HepG2 (cell line): ENCODE data around the gene AGAP3. TPM values are rescaled to one million over a fixed set of nuclear protein-coding genes. Genes with fewer than 3 reads are reported as not detected.
A peak's percentile ranks its signal among the peaks of the same experiment; 100 is the strongest.

Experiments used
- ATAC-seq: fragments of 200-7000 bp; cut with Tn5 transposase; 3 replicates; pipeline ENCODE4 v1.9.1; 2020; ENCODE audit warnings: mild to moderate bottlenecking, moderate library complexity
- BruUV-seq: library from RNA; stranded (reverse); fragments of 400-500 nt; replicated peaks from 2 replicates; lab custom pipeline; 2021; lab: Mats Ljungman, UMichigan
- CTCF ChIA-PET: fragments of 300-600 bp; formaldehyde crosslinking; extraction: SDS; loops from one replicate; lab custom pipeline; 2021; ENCODE audit warnings: low total read pairs, inconsistent platforms, low intra/inter-chr PET ratio; lab: Yijun Ruan, JAX
- POLR2A ChIA-PET: fragments of 350-600 bp; sonication (Branson Sonifier 250); formaldehyde crosslinking; loops from one replicate; lab custom pipeline; 2020; ENCODE audit warnings: antibody characterized with exemption, inconsistent platforms; lab: Yijun Ruan, JAX
- DNase-seq: peaks from one replicate; pipeline ENCODE4 v3.0.0-alpha.2; 2015; ENCODE audit warnings: low spot score
- FAIRE-seq: peaks from 3 replicates; lab custom pipeline; 2011; peaks lifted over from hg19 to GRCh38; lab: Jason Lieb, UNC
- H2AFZ ChIP-seq: one replicate; pipeline ENCODE4 v1.6.1; 2011; ENCODE audit warnings: low read length, inconsistent platforms
- H3K27ac ChIP-seq: fragments of 300-600 bp; 3 replicates; pipeline ENCODE4 v1.8.0; 2011; ENCODE audit warnings: mixed run types, mild to moderate bottlenecking, mixed read lengths, low read length, inconsistent platforms; ENCODE audit not compliant: insufficient read depth; ENCODE audit errors: extremely low read length
- H3K27me3 ChIP-seq, 2 experiments: fragments of 200-600 bp in 1 of 2; 2 replicates in 1 of 2; 3 replicates in 1 of 2; pipeline versions ENCODE4 v1.6.0 to v1.8.0; 2011; ENCODE audit warnings: low read length in 2 of 2, mild to moderate bottlenecking in 2 of 2, moderate library complexity in 2 of 2, inconsistent platforms in 1 of 2; ENCODE audit not compliant: insufficient read depth in 2 of 2, control insufficient read depth in 1 of 2
- H3K36me3 ChIP-seq, 2 experiments: fragments of 200-600 bp in 1 of 2; replicated peaks in 1 of 2; 2 replicates in 1 of 2; 3 replicates in 1 of 2; pipeline versions ENCODE4 v1.5.1 to v1.8.0; 2011; ENCODE audit warnings: low read length in 2 of 2, inconsistent platforms in 1 of 2; ENCODE audit not compliant: insufficient read depth in 2 of 2, control insufficient read depth in 1 of 2
- H3K4me1 ChIP-seq: 2 replicates; pipeline ENCODE4 v1.5.1; 2012; ENCODE audit warnings: low read length, inconsistent platforms; ENCODE audit not compliant: insufficient read depth
- H3K4me2 ChIP-seq: 2 replicates; pipeline ENCODE4 v1.6.0; 2011; ENCODE audit warnings: low read depth, low read length, inconsistent platforms
- H3K4me3 ChIP-seq, 3 experiments: fragments of 200-600 bp in 1 of 3; sonication (generic), shearing (Covaris generic) in 1 of 3; replicated peaks in 1 of 3; 2 replicates each; pipeline ENCODE4 v1.5.1; 2011 to 2016; ENCODE audit warnings: low read length in 3 of 3, inconsistent platforms in 2 of 3, low read depth in 2 of 3, mild to moderate bottlenecking in 2 of 3, control low read depth in 1 of 3, mixed read lengths in 1 of 3; ENCODE audit not compliant: insufficient read depth in 1 of 3
- H3K79me2 ChIP-seq: one replicate; pipeline ENCODE4 v1.6.1; 2011; ENCODE audit warnings: low read length, inconsistent platforms; ENCODE audit not compliant: insufficient read depth
- H3K9ac ChIP-seq: 2 replicates; pipeline ENCODE4 v1.6.0; 2011; ENCODE audit warnings: mild to moderate bottlenecking, low read depth, low read length, inconsistent platforms; ENCODE audit not compliant: insufficient read depth
- H3K9me3 ChIP-seq: 2 replicates; pipeline ENCODE4 v1.5.1; 2012; ENCODE audit warnings: mild to moderate bottlenecking, low read length
- H4K20me1 ChIP-seq: 2 replicates; pipeline ENCODE4 v1.6.0; 2011; ENCODE audit warnings: inconsistent platforms, mild to moderate bottlenecking, low read length, moderate library complexity; ENCODE audit not compliant: insufficient read depth
- ATRX ChIP-seq: sonication (generic); formaldehyde crosslinking; IDR thresholded peaks from 2 replicates; pipeline ENCODE4 v1.4.0; 2020; ENCODE audit warnings: missing genetic modification reagents, borderline replicate concordance
- HNF4A ChIP-seq: sonication (generic); formaldehyde crosslinking; IDR thresholded peaks from 2 replicates; pipeline ENCODE4 v1.4.0; 2020; ENCODE audit warnings: missing genetic modification reagents
- HNF4G ChIP-seq, 2 experiments: sonication (generic) in 1 of 2; formaldehyde crosslinking in 1 of 2; IDR thresholded peaks; 2 replicates each; pipeline versions ENCODE4 v1.4.0 to v1.6.1; 2011 to 2020; ENCODE audit warnings: borderline replicate concordance in 2 of 2, low read depth in 2 of 2, mild to moderate bottlenecking in 2 of 2, low read length in 1 of 2, missing genetic modification reagents in 1 of 2, moderate library complexity in 1 of 2
- HOXA9 ChIP-seq: sonication (generic); formaldehyde crosslinking; IDR thresholded peaks from 2 replicates; pipeline ENCODE4 v1.8.1; 2022; ENCODE audit warnings: missing genetic modification reagents, mild to moderate bottlenecking, moderate library complexity, borderline replicate concordance
- PBX3 ChIP-seq: sonication (generic); formaldehyde crosslinking; IDR thresholded peaks from 2 replicates; pipeline ENCODE4 v1.8.1; 2023; ENCODE audit warnings: missing genetic modification reagents, inconsistent platforms, borderline replicate concordance
- POGK ChIP-seq: sonication (generic); formaldehyde crosslinking; conservative IDR thresholded peaks from 2 replicates; pipeline ENCODE4 v1.8.0; 2022; ENCODE audit warnings: mild to moderate bottlenecking, moderate library complexity, missing genetic modification reagents
- SPEN ChIP-seq: sonication (generic); formaldehyde crosslinking; IDR thresholded peaks from 2 replicates; pipeline ENCODE4 v1.5.1; 2020; ENCODE audit warnings: low read depth, mild to moderate bottlenecking, missing genetic modification reagents
- SRSF1 ChIP-seq: fragments of 200-400 bp; formaldehyde crosslinking; optimal IDR thresholded peaks from 2 replicates; pipeline ENCODE3; 2017; ENCODE audit warnings: mild to moderate bottlenecking, low read depth, low read length, moderate library complexity
- TGIF2 ChIP-seq: IDR thresholded peaks from 2 replicates; pipeline ENCODE4 v1.6.1; 2016; ENCODE audit warnings: control low read depth, missing compliant biosample characterization
- ZBTB42 ChIP-seq: sonication (generic); formaldehyde crosslinking; IDR thresholded peaks from 2 replicates; pipeline ENCODE4 v1.5.0; 2020; ENCODE audit warnings: mild to moderate bottlenecking, missing genetic modification reagents
- ZFAT ChIP-seq: sonication (generic); formaldehyde crosslinking; conservative IDR thresholded peaks from 2 replicates; pipeline ENCODE4 v1.8.1; 2023; ENCODE audit warnings: missing genetic modification reagents, inconsistent platforms
- ZNF3 ChIP-seq: IDR thresholded peaks from 2 replicates; pipeline ENCODE4 v1.7.0; 2017; ENCODE audit warnings: inconsistent platforms
- ZNF552 ChIP-seq: sonication (generic); formaldehyde crosslinking; IDR thresholded peaks from 2 replicates; pipeline ENCODE4 v1.9.0; 2022; ENCODE audit warnings: missing genetic modification reagents, mild to moderate bottlenecking, borderline replicate concordance
- ZNF576 ChIP-seq: sonication (generic); formaldehyde crosslinking; IDR thresholded peaks from 2 replicates; pipeline ENCODE4 v1.4.0; 2020; ENCODE audit warnings: mild to moderate bottlenecking, missing genetic modification reagents
- WGBS: methylation state at CpG from one replicate; pipeline ENCODE4 v1.1.6; 2017; ENCODE audit warnings: low lambda C conversion rate; 5-methylcytosine and 5-hydroxymethylcytosine counted together
- in situ Hi-C: cut with HindIII; loops from 2 replicates; pipeline ENCODE4 v1.10.0; 2017; ENCODE audit warnings: low pct_unique_long_range_greater_than_20kb; ENCODE audit not compliant: extremely low pct_ligation_motif_present
- intact Hi-C: fragments of 100-400 bp; cut with micrococcal nuclease; formaldehyde crosslinking; loops from one replicate; pipeline ENCODE4 v1.10.0; 2022; ENCODE audit not compliant: unreplicated experiment
- polyA plus RNA-seq, 8 experiments: library from polyadenylated mRNA; depleted of rRNA in 3 of 8; stranded (reverse) in 7 of 8; unstranded in 1 of 8; fragments of >200 nt; fragmentation: Illumina TruSeq in 4 of 8; extraction: Trizol in 4 of 8; gene quantifications; 2 replicates each; pipeline versions ENCODE4 v1.2.1 to v1.2.3, GENCODE V29; 2011 to 2016; ENCODE audit warnings: low read depth in 4 of 8, missing spikeins in 1 of 8, mixed read lengths in 1 of 8; ENCODE audit not compliant: insufficient read depth in 1 of 8
- total RNA-seq, 5 experiments: library from RNA; depleted of rRNA; stranded (reverse); fragments of >200 nt; fragmentation: Illumina TruSeq; extraction: Trizol; gene quantifications; 2 replicates each; pipeline ENCODE4 v1.2.3, GENCODE V29; 2016; ENCODE audit warnings: low read depth in 1 of 5

The AGAP3 gene
- total and polyA plus RNA-seq, 2 of the 13 experiments (the other 11 are each of a cell fraction or from before 2014, with no cell fraction given), result 31.3 to 61.4 TPM

GRCh38 chr7:151185762-151186639 lies 99.7 kb downstream of the AGAP3 start:
- FAIRE-seq (no peak), ATAC-seq (peak; percentile 48), DNase-seq (no peak)
- H3K36me3 ChIP-seq, result no peaks in the 10 kb centered on the region
- no peaks in the 10 kb centered on the region for H4K20me1 ChIP-seq
- no peak overlapping the region for H3K4me3 ChIP-seq
- WGBS, result 7% methylated on average over 2 of the region's 16 CpGs
- H3K9ac ChIP-seq, result no peak overlapping the region
- no peak overlapping the region for H3K4me2 ChIP-seq
- no peaks in the 10 kb centered on the region for H3K79me2 ChIP-seq
- CTCF ChIA-PET, result no interaction called here
- in situ Hi-C loops (no loop called here), intact Hi-C loops (no loop called here)
- peaks cover 0 to 34% of the 10 kb centered on the region in 2 experiments; a peak in 3 of 5 replicates for H3K27me3 ChIP-seq
- no peak overlapping the region for H2AFZ ChIP-seq
- no peaks in the 10 kb centered on the region for H3K9me3 ChIP-seq
- no peak overlapping the region for H3K27ac ChIP-seq
- no peaks in the 10 kb centered on the region for H3K4me1 ChIP-seq
- no TSS peak for BruUV-seq
- no peak for TF ChIP-seq ZNF576 (CRISPR knock-in tag)
- TF ChIP-seq ZBTB42 (CRISPR knock-in tag), result no peak
- TF ChIP-seq HOXA9 (CRISPR knock-in tag), result no peak
- TF ChIP-seq SRSF1, result no peak
- TF ChIP-seq HNF4A (CRISPR knock-in tag), result 0 out of 2 replicates have a peak, but pooled peaks have one; percentile 6
- TF ChIP-seq ATRX (CRISPR knock-in tag), result no peak
- no peak for TF ChIP-seq ZNF3 (CRISPR knock-in tag)
- no peak for TF ChIP-seq TGIF2 (CRISPR knock-in tag)
- no peak for TF ChIP-seq POGK
- peak; percentile 18; the same call in 1 of the 2 replicates for TF ChIP-seq HNF4G (IDR thresholded peaks at IDR 0.05; ENCODE audit: borderline replicate concordance, low read depth, low read length)
- no peak for TF ChIP-seq HNF4G (CRISPR knock-in tag; IDR thresholded peaks at IDR 0.05; ENCODE audit: borderline replicate concordance, low read depth)
- TF ChIP-seq SPEN, result no peak
- no peak for TF ChIP-seq ZNF552
- TF ChIP-seq ZFAT (CRISPR knock-in tag), result no peak
- no peak for TF ChIP-seq PBX3 (CRISPR knock-in tag)
- POLR2A ChIA-PET, result no interaction called here
